ENCODE data around the gene PAX7.

GRCh38 chr1:18583326-18583941 lies 47.2 kb upstream of the PAX7 start:
- no peak for TF ChIP-seq CTCF (IDR thresholded peaks at IDR 0.05; ENCODE audit: insufficient read depth, low read depth, low read length)
- TF ChIP-seq EZH2 (IDR thresholded peaks at IDR 0.05; ENCODE audit: insufficient read depth, low read length): no peak

Data from astrocyte (in vitro differentiated cells and primary cell).